Neural cell (in vitro differentiated cells): ENCODE results near the gene FAM107B. TPM values are rescaled to one million over a fixed set of nuclear protein-coding genes. Genes with fewer than 3 reads are reported as not detected.
"Not testable (repeated sequence)": the region's sequence is repeated elsewhere in the genome, so short reads cannot be mapped to it uniquely, and the experiment has no call there.

Experiments used
- H2AFZ ChIP-seq: fragments of 200-600, 300-800 bp; sonication (generic), shearing (Covaris generic); 2 replicates; pipeline ENCODE4 v1.6.0; 2014; ENCODE audit warnings: low read depth, mild to moderate bottlenecking, antibody characterized with exemption, low read length, moderate library complexity
- H3F3A ChIP-seq: fragments of 200-600 bp; shearing (Covaris generic); 2 replicates; pipeline ENCODE4 v1.6.1; 2016; ENCODE audit warnings: mild to moderate bottlenecking, moderate library complexity, mixed read lengths, antibody characterized with exemption, low read length; ENCODE audit not compliant: insufficient read depth, poor library complexity, severe bottlenecking
- H3K27ac ChIP-seq: fragments of 200-600, 300-800 bp; sonication (generic), shearing (Covaris generic); 2 replicates; pipeline ENCODE4 v1.5.1; 2014; ENCODE audit warnings: mild to moderate bottlenecking, low read length, moderate library complexity
- H3K27me3 ChIP-seq: fragments of 300-800, 200-600 bp; sonication (generic), shearing (Covaris generic); 2 replicates; pipeline ENCODE4 v1.6.0; 2014; ENCODE audit warnings: mild to moderate bottlenecking, low read depth, low read length, moderate library complexity; ENCODE audit not compliant: insufficient read depth
- H3K36me3 ChIP-seq: fragments of 300-800, 200-600 bp; sonication (generic), shearing (Covaris generic); 2 replicates; pipeline ENCODE4 v1.5.1; 2014; ENCODE audit warnings: mild to moderate bottlenecking, antibody characterized with exemption, low read length, moderate library complexity; ENCODE audit not compliant: insufficient read depth
- H3K4me2 ChIP-seq: fragments of 300-800, 200-600 bp; sonication (generic), shearing (Covaris generic); 2 replicates; pipeline ENCODE4 v1.6.0; 2014; ENCODE audit warnings: mild to moderate bottlenecking, low read length
- H3K4me3 ChIP-seq: fragments of 300-800, 200-600 bp; sonication (generic), shearing (Covaris generic); 2 replicates; pipeline ENCODE4 v1.5.1; 2014; ENCODE audit warnings: mild to moderate bottlenecking, low read length, moderate library complexity
- H3K79me2 ChIP-seq: fragments of 200-600 bp; shearing (Covaris generic); replicated peaks from 2 replicates; pipeline ENCODE4 v1.6.0; 2014; ENCODE audit warnings: mild to moderate bottlenecking, low read length, moderate library complexity; ENCODE audit not compliant: insufficient read depth
- H3K9ac ChIP-seq: fragments of 300-800, 200-600 bp; sonication (generic), shearing (Covaris generic); 2 replicates; pipeline ENCODE4 v1.6.1; 2016; ENCODE audit warnings: mild to moderate bottlenecking, low read length, mixed read lengths
- H3K9me2 ChIP-seq: fragments of 200-600 bp; shearing (Covaris generic); 2 replicates; pipeline ENCODE4 v1.6.1; 2016; ENCODE audit warnings: mild to moderate bottlenecking, low read length, mixed read lengths; ENCODE audit not compliant: insufficient read depth
- H3K9me3 ChIP-seq: fragments of 200-600, 300-800 bp; sonication (generic), shearing (Covaris generic); 2 replicates; pipeline ENCODE4 v1.6.1; 2016; ENCODE audit warnings: mild to moderate bottlenecking, mixed run types, low read length, moderate library complexity, mixed read lengths
- H4K20me1 ChIP-seq: fragments of 200-600 bp; shearing (Covaris generic); 2 replicates; pipeline ENCODE4 v1.6.1; 2016; ENCODE audit warnings: mild to moderate bottlenecking, mixed run types; ENCODE audit not compliant: insufficient read depth
- CTCF ChIP-seq: fragments of 450-650 bp; IDR thresholded peaks from 2 replicates; pipeline ENCODE4 v1.5.1; 2014; ENCODE audit warnings: antibody characterized with exemption, mild to moderate bottlenecking, moderate library complexity; ENCODE audit not compliant: poor library complexity, severe bottlenecking
- EP300 ChIP-seq: fragments of 450-650 bp; conservative IDR thresholded peaks from 2 replicates; pipeline ENCODE4 v1.6.1; 2014; ENCODE audit warnings: antibody characterized with exemption, mild to moderate bottlenecking, moderate library complexity; ENCODE audit not compliant: poor library complexity, severe bottlenecking
- EZH2 ChIP-seq: fragments of 200-600, 300-800 bp; shearing (Covaris generic), sonication (generic); IDR thresholded peaks from 2 replicates; pipeline ENCODE4 v1.6.1; 2014; ENCODE audit warnings: antibody characterized with exemption, low read length, borderline replicate concordance, mild to moderate bottlenecking; ENCODE audit not compliant: insufficient read depth, poor library complexity, severe bottlenecking
- MXI1 ChIP-seq: fragments of 450-650 bp; conservative IDR thresholded peaks from 2 replicates; pipeline ENCODE4 v1.6.1; 2014; ENCODE audit warnings: antibody characterized with exemption, mild to moderate bottlenecking; ENCODE audit not compliant: poor library complexity, severe bottlenecking
- POLR2AphosphoS5 ChIP-seq: IDR thresholded peaks from 2 replicates; pipeline ENCODE4 v1.6.1; 2012
- RAD21 ChIP-seq: fragments of 450-650 bp; conservative IDR thresholded peaks from 2 replicates; pipeline ENCODE4 v1.6.1; 2014; ENCODE audit warnings: antibody characterized with exemption, mild to moderate bottlenecking, moderate library complexity
- REST ChIP-seq: IDR thresholded peaks from 2 replicates; pipeline ENCODE4 v1.6.1; 2012; ENCODE audit warnings: borderline replicate concordance
- SMC3 ChIP-seq: fragments of 450-650 bp; conservative IDR thresholded peaks from 2 replicates; pipeline ENCODE4 v1.6.1; 2014; ENCODE audit warnings: antibody characterized with exemption, mild to moderate bottlenecking, moderate library complexity; ENCODE audit not compliant: poor library complexity
- TAF1 ChIP-seq: IDR thresholded peaks from 2 replicates; pipeline ENCODE4 v1.6.1; 2012; ENCODE audit warnings: low read depth
- polyA plus RNA-seq: library from polyadenylated mRNA; depleted of rRNA; stranded (reverse); fragments of >200 nt; gene quantifications from 2 replicates; pipeline ENCODE4 v1.2.3, GENCODE V29; 2014

Gene FAM107B
- polyA plus RNA-seq, 1 donor from 2014 or later, result 106 TPM

GRCh38 chr10:14661818-14662217 is 112.9 kb downstream of the FAM107B start:
- Histone ChIP-seq H3K36me3 (no peaks in the 10 kb centered on the region), H4K20me1 (no peaks in the 10 kb centered on the region), H3K9ac (no peak overlapping the region), H3K27ac (no peak overlapping the region), H3K27me3 (no peaks in the 10 kb centered on the region), H3K79me2 (no peaks in the 10 kb centered on the region), H3K9me2 (no peaks in the 10 kb centered on the region), H3F3A (no peaks in the 10 kb centered on the region), H3K4me3 (no peak overlapping the region), H2AFZ (no peak overlapping the region), H3K9me3 (no peaks in the 10 kb centered on the region), H3K4me2 (no peak overlapping the region)
- TF ChIP-seq SMC3 (no peak), MXI1 (no peak), CTCF (no peak), POLR2AphosphoS5 (no peak), RAD21 (no peak)

GRCh38 chr10:14660831-14661230 is 113.9 kb downstream of the FAM107B start:
- Histone ChIP-seq H3K9ac (no peak overlapping the region), H3F3A (no peaks in the 10 kb centered on the region), H3K4me2 (no peak overlapping the region), H3K9me2 (no peaks in the 10 kb centered on the region), H2AFZ (no peak overlapping the region), H3K9me3 (no peaks in the 10 kb centered on the region), H3K27ac (no peak overlapping the region), H4K20me1 (no peaks in the 10 kb centered on the region), H3K79me2 (no peaks in the 10 kb centered on the region), H3K27me3 (no peaks in the 10 kb centered on the region), H3K4me3 (no peak overlapping the region), H3K36me3 (no peaks in the 10 kb centered on the region)
- TF ChIP-seq POLR2AphosphoS5 (no peak), EP300 (no peak)

- Histone ChIP-seq H2AFZ (no peak overlapping the region), H3K4me2 (no peak overlapping the region), H3K36me3 (no peaks in the 10 kb centered on the region), H4K20me1 (no peaks in the 10 kb centered on the region), H3F3A (no peaks in the 10 kb centered on the region), H3K27ac (no peak overlapping the region), H3K9me3 (no peaks in the 10 kb centered on the region), H3K27me3 (no peaks in the 10 kb centered on the region), H3K9me2 (no peaks in the 10 kb centered on the region), H3K9ac (no peak overlapping the region), H3K4me3 (no peak overlapping the region), H3K79me2 (no peaks in the 10 kb centered on the region)
- TF ChIP-seq TAF1 (no peak), SMC3 (no peak), MXI1 (no peak), REST (no peak), RAD21 (no peak), CTCF (no peak), POLR2AphosphoS5 (no peak), EZH2 (no peak), EP300 (no peak)
Observed at GRCh38 chr10:14659626-14660196, 115.0 kb downstream of the FAM107B start.

- not testable (repeated sequence) for H4K20me1 ChIP-seq, H3K79me2 ChIP-seq, H3K9me3 ChIP-seq, H2AFZ ChIP-seq, H3K9ac ChIP-seq, H3K9me2 ChIP-seq, H3K4me3 ChIP-seq, H3K4me2 ChIP-seq, H3F3A ChIP-seq, H3K27ac ChIP-seq, H3K27me3 ChIP-seq, H3K36me3 ChIP-seq
Observed at GRCh38 chr10:14659137-14659536, 115.6 kb downstream of the FAM107B start.
